Epithelial cell of prostate (primary cell): ENCODE measurements around the gene KIAA2012.
"Not testable (repeated sequence)": the region's sequence is repeated elsewhere in the genome, so short reads cannot be mapped to it uniquely, and the experiment has no call there.

Source experiments
- DNase-seq: peaks from one replicate; pipeline ENCODE4 v3.0.0-alpha.2; 2011; ENCODE audit warnings: low read depth, low spot score
- H3K27ac ChIP-seq: fragments of 450-650 bp; 2 replicates; pipeline ENCODE4 v1.5.1; 2017; ENCODE audit warnings: mild to moderate bottlenecking

The KIAA2012 gene

DNA sequence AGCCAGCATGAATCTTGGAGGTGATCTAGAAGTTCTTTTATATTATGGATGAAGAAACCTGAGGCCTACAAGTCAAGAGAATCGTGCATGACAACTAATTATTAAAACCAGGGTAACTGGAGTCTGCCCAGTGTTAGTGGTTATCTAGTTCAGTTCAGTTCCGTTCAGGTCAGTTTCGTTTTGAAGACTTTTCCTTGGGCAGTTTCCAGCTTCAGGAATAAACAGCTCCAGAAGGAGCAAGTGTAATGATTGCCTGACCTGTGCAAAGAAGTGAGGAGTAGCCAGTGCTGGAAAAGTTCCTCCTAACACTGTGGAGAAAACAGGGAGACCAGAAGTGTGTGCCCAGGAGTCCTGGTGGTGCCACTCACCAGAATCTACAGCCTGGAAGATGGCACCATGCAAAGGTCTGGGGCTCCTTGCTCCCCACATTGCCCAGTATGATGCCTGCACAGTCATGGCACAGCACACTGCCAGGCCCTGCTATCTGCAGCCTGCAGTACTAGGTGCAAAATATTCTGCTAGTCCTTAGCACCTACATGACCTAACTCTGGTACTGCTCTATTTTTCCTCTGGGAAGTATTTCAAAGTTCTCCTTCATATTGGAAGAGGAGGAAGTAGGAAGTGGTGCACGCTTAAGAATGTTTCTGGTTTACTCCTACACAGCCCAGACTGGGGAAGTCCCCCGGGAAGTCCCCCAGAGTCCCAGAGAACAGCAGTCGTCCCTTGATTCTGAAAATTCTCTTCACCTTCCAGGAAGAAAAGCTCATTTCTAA, 99.6 kb downstream of the KIAA2012 start:
- DNase-seq = no peak
- H3K27ac ChIP-seq = no peak overlapping the region

DNA sequence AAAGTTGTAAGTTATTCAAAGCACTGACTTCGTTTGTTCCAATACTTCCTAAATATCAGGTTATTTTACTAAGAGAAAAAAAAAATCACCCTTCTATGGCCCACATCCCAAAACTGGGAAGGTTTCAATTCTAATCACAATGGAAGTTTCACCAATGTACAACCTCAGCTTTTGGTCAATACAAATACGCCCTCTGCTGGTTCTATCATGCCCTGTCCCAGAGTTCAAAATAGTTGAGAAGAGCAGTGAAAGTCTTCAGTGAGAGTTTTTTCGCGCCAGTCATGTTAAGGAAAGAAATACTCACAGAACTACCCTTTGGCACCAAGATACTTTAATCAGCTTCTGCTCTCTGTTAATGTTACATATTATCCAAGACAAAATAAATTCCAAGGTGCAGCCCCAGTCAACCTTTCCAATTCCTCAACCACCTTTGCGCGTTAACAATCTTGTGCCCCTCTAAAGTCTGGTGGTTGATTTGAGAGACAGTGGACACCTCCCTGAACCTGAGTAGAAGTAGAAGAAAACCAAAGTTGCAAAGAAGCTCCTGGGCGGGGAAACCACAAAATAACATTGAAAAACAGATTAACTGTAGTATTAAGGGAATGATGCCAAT, 105.4 kb downstream of the KIAA2012 start:
- DNase-seq = no peak
- H3K27ac ChIP-seq = no peak overlapping the region

DNA sequence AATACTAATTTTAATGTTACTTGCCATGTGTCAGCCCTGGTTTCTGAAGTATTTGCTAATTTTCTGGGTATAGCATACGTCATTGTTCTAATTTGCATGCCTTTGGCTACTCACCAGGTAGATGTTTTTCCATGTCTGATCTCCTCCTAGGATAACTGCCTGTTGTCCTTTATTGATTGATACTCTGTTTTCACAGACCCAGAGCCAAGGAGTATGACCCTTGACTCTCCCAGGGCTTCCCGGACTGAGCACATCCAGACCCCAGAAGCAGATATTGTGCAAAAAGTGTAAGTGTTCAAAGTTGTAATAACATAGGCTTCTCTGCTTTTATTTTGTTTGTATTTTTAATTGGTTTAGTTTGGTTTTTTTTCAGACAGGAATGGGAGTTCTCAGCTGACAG, 111.5 kb downstream of the KIAA2012 start:
- H3K27ac ChIP-seq = no peak overlapping the region
- DNase-seq = no peak

DNA sequence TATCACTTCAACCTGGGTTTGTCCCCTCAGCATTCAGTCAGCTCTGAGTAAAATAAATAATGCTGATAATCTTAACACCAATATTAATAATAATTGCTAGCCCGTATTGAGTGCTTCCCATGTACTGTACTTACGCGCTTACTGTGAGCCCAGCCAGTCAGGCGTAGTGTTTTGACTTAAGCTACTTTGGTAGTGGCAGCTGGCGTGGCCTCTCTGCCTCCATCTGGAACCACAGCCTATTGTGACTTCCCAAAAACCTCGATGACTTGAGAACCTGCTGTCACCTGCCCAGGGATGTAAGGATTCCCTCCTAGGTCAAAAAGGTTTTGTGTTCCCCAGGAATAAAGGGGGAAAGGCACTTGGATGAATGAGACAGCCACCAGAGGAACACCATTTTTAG, 112.1 kb downstream of the KIAA2012 start:
- peak overlapping the region; percentile 16 for H3K27ac ChIP-seq
- no peak for DNase-seq

DNA sequence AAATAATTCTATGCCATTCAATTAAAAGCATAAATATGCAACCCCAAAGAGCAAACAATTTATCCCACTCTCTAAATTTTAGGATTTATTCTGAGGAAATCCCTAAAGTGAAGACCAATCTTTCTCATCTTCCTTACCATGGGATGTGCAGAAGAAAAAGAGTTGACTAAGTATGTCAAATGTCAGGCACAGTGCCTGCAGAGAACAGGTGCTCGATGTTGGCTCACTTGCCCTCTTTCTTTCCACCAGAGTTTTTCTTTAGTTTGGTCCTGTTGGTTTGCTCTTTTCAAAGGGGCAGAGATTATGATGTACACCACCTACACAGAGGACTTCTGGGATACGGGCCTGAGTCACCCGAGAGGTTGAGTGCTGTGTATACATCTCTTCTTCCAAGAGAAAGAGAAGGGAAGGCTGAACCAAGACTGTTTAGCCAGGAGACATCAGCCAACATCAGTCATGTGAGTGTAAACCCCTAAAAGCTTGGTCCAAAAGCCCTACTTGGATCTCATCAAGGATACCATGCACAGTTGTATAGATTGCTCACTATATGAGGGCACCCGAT, 113.7 kb downstream of the KIAA2012 start:
- DNase-seq = no peak
- H3K27ac ChIP-seq = no peak overlapping the region

DNA sequence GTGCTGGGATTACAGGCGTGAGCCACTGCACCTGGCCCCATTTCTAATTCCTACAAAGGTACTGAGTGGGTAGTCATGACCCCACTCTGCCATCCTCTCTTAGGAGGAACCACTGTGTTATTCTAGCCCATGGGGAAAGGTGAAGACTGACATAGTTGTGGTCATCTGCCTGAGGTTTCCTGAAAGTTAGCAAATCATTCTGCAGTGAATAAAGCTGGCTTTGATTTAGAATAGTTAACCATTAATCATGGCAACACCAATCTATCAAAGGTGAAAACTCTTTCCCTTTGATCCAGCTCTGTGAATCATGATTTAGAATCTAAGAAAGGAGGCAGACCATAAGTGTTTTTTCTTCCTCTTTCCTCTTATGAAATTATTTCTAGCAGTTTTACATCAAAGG, 114.5 kb downstream of the KIAA2012 start:
- no peak for DNase-seq
- H3K27ac ChIP-seq = no peak overlapping the region

DNA sequence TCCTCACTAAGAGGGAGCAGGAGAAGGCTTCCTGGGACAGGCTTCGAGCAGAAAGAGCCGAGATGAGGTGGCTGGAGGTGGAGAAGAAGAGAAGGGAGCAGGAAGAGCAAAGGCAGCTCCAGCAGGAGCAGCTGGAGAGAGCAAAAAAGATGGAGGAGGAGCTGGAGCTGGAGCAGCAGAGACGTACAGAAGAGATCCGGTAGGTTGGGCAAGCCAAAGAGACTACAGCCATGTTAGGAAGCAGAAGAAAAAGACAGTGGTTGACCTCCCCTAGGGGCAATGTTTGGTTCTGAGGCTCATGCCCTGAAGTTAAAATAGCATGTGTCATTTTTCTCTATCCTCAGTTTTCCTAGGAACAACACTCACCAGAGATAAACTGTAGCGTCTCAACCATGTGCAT, 120.2 kb downstream of the KIAA2012 start:
- no peak overlapping the region for H3K27ac ChIP-seq
- DNase-seq = no peak

DNA sequence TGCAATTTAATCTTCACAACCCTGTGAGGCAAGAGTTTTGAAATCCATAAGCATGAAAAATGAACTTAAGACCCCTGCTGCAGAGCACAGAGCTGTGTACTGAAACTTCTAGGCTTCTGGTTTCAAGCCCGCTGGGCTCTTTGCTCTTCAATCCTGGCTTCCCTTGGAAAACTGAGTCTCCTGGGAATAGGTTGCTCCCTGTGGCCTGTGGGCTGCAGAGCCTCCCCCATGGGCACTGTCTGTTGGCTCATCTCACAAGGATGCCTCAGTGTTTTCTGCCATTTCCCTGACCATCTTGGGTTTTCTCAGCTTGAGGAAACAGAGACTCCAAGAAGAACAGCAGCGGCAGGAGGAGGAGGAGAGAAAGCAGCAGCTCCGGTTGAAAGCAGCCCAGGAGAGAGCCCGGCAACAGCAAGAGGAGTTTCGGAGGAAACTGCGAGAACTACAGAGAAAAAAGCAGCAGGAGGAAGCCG, 120.9 kb downstream of the KIAA2012 start:
- H3K27ac ChIP-seq = no peak overlapping the region
- no peak for DNase-seq

DNA sequence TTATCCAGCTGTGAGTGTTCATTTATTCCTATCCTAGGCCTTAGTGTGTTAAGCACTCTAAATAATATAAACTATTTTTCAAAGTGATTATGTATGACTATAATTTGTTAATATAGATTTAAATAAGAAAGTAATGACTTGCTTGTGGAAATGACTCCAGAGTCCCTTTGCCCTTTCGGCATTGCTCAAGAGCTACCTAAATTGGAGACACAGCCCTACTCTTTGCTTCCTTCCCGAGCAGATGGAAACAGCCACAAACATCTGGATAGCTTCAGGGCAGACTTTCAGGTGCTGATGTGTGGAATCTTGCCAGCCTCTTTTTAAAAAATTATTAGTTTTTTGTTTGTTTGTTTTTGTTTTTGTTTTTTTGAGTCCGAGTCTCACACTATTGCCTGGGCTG, 121.4 kb downstream of the KIAA2012 start:
- DNase-seq = no peak
- H3K27ac ChIP-seq = no peak overlapping the region

DNA sequence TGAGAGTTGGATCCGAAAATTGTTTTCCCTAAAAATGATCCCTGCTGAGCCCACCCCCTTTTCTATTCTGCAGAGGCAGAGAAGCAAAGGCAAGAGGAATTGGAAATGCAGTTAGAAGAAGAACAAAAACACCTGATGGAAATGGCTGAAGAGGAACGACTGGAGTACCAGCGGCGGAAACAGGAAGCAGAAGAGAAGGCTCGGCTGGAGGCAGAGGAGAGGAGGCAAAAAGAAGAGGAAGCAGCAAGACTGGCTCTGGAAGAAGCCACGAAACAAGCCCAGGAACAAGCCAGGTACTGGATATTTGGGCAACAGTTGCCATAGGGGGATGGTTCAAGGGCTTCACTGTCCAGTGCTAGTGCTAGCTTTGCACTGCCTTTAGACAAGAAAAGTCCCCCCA, 123.7 kb downstream of the KIAA2012 start:
- no peak overlapping the region for H3K27ac ChIP-seq
- no peak for DNase-seq

DNA sequence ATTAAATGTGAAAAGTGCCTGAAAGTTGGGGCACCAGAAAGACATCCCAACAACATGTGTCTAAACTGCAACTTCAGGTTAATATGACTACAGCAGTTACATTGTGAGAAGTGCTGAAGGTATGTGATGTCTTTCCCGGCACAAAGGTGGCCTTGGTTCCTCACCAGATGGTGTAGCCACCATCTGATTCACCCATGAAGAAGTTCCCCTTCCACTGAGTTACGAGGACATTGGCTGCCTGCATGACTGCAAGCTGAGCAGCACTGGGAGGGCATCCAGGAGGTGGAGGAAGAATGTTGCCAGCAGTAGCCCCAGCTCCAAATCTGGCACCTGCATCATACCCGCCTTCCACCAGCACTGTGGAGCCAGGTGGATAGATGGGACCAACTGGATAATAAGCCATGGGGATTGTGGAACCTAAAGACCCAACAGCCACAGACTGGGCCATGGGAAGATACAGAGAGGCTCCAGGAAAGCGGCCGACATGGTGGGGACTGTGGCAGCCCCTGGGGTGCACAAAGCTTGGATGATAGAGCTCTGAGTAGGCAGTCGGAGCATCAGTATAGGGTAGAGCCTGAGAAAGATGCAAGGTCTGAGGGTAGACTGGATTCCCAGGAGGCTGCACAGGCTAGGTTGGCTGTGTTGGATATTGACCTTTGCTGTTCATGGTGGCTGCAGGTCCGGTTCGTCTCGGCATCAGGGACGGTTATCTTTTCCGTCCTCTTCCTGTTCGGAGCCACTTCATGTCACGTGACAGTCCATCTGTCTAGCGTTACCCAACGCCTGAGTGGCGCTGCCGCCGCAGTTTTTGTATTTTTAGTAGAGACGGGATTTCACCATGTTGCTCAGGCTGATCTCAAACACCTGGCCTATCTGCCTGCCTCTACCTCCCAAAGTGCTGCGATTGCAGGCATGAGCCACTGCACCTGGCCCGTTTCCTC, 128.4 kb downstream of the KIAA2012 start:
- no peak overlapping the region for H3K27ac ChIP-seq
- DNase-seq = no peak

DNA sequence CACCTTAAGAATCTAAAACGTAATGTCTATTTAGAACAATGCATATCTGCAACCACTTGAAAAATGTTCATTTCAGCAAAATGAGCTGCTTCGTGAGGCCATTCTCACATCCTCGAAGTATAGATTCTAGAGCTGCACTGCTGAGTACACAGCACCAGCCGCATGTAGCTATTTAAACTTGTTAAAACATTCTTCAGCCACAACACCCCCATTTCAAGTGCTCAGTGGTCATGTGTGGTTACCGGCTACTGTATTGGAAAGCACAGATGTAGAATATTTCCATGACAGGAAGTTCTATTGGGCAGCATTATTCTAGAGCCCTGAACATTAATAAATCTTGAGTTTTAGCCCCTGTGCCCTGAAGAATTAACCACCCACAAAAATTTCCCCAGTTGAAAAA, 130.3 kb downstream of the KIAA2012 start:
- no peak overlapping the region for H3K27ac ChIP-seq
- DNase-seq = no peak

DNA sequence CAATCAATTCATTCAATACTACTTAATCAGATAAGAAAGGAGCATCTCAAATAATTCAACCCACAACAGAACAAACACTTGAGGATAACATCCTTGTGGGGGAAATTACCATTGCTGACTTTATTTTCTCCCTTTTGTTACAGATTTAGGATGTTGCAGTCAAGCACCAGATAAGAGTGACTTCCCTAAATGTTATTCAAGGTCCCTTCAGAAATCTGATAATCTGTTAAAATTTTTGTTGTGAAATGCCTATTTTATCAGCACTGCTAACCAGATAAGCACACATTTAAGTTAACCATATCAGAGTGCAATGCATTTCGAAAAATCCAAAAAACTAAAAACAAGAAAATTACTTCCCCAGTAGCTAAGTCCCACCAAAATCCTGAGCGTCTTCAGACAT, 131.8 kb downstream of the KIAA2012 start:
- DNase-seq = no peak
- no peak overlapping the region for H3K27ac ChIP-seq

DNA sequence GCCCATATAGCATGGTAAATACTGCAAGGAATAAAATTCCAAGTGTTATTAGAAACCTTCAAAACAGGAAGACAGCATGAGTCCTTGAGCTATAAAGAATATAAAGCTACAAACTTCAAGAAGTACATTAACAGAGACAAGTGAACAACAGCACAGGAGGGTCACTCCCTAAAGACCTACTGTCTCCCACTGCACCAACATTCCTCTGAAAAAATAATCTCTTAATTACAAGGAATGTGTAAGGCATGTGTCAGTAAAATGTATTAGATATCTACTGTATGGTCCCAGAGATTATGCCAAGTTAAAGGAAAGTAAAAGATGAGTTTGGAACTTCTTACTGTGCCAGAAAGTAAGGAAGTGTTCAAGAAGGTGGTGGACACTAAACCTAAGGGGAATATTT, 135.5 kb downstream of the KIAA2012 start:
- H3K27ac ChIP-seq = no peak overlapping the region
- DNase-seq = no peak

DNA sequence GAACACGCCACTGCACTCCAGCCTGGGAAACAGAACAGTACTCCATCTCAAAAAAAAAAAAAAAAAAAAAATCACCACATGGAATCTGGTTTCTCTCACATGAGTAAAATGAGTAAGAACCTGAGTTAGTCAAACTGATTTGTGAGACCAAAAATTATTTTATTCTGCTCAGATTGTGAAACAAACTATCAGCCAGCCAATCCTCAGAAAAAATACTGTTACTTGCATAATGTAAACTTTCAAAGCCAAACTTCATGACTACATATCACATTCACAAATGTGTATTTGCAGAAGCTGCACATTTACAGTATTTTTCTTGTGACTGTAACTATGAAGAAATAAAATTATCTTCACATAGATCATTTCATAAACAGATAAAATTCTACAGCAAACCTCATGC, 142.1 kb downstream of the KIAA2012 start:
- H3K27ac ChIP-seq = no peak overlapping the region

DNA sequence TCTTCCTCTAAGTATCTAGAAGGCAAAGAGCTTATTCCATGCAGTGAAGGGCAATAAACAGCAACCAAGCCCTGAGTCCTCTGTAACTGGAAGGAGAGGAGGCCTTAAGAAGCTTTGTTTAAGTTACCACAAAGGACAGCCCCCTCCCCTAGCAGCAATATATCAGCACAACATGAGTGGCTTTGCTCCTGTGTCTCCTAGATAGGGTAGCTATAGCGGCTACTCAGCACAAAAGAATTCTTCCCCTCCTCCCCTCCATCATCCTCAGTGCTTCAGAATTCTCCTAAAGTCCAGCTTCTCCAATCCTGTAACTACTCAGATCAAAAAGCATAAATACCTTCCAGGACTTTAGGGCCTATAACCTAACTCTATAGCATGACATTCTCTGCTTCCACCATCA, 148.8 kb downstream of the KIAA2012 start:
- no peak for DNase-seq
- H3K27ac ChIP-seq = no peak overlapping the region

More for the DNA sequence above, 142.1 kb downstream of the KIAA2012 start:
- DNase-seq = no peak

DNA sequence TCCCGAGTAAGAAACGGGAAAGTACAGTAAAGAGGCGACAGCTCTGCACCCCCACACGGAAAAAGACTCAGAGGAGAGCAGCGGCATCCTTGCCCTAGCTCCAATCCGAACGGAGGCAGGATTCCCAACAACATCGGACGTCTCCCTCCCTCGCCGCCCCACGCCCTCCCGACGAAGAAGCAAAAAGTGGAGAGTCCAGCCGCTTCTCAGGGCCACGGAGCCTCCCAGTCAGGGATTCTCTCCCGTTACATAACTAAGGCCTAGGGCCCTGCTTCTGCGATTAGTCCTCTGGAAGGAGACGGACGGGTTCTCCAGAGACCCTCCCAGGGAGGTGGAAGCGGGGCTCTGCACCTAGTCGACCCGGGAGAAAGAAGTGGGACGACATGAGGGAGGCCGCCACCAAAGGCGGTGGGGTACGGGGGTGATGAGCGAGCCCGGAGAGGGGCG, 164.8 kb downstream of the KIAA2012 start:
- DNase-seq = no peak
- H3K27ac ChIP-seq = peak overlapping the region; percentile 75

DNA sequence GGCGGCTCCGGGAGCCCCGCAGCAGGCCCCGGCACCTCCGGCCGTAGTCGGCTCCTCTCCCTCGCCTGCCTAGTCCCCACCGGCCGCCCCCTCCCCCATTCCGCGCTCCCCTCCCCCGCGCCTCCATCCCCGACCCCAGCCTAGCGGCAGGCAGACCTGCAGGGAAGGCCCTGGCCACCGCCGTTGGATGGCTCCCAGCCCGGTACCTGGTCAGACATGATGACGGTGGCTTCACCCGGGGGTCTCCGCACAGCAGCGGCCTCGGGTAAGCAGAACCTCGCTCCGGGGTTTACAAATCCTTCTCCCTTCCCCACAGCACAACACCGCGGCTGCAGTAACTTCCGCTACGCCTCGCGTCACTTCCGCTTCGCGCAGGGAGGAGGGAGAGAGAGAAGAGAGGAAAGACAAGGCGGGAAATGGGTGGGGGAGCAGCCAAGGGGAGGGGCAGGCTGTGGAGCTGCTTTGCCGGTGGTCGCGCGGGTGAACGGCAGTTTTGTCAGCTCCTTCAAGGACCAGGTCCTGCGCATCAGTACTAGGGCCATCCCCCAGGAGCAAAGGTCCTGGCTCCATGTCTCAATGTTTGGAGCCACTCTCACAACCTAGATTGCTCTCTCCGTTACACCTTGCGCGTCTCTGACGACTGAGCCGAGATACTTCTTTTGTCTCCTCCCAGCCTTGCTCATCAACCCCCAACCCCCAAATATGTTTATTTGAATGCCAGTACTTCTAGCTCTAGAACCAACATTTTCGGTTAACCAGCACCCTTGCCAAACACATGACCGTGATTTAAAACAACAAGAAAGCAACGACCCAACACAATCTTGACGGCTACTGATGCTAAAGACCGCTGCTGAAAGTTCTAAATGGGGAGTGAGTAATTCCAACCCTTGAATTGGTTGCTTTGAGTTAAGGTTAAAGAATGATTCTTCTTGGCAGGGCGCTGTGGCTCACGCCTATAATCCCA, 165.5 kb downstream of the KIAA2012 start, which contains the start of gene SUMO1:
TSS of gene SUMO1 (minus strand) at position 364 of the 964 bp plus-strand sequence. CDS start at position 218, 146 bp downstream.
- peak within 1 kb of the TSS; percentile 75 for H3K27ac ChIP-seq
- no peak for DNase-seq

DNA sequence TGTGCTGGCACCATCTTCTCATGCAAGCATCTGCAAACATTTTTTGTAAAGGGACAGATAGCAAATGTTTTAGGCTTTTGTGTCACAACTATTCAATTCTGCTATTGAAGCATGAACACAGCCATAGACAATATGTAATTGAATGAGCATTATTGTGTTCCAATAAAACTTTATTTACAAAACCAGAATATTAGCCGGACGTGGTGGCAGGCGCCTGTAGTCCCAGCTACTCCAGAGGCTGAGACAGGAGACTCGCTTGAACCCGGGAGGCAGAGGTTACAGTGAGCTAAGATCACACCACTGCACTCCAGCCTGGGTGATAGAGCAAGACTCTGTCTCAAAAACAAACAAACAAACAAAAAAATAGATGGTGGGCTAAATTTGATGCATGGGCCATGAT, 174.7 kb downstream of the KIAA2012 start:
- DNase-seq, H3K27ac ChIP-seq: not testable (repeated sequence)
